BE2C (cell line): ENCODE measurements around the gene ODC1.

Experiments
- DNase-seq: peaks from one replicate; pipeline ENCODE4 v3.0.0-alpha.2; 2020
- H3K27me3 ChIP-seq: fragments of 250-450 bp; sonication (Bioruptor Pico); 2 replicates; pipeline ENCODE4 v1.5.1; 2020; ENCODE audit warnings: mild to moderate bottlenecking
- H3K36me3 ChIP-seq: fragments of 250-450 bp; sonication (Bioruptor Pico); 2 replicates; pipeline ENCODE4 v1.5.1; 2020; ENCODE audit warnings: mild to moderate bottlenecking
- H3K4me1 ChIP-seq: fragments of 250-450 bp; sonication (Bioruptor Pico); 2 replicates; pipeline ENCODE4 v1.5.1; 2020
- H3K4me3 ChIP-seq: 2 replicates; pipeline ENCODE4 v1.5.1; 2011; ENCODE audit warnings: low read depth, low read length
- H3K9me3 ChIP-seq: fragments of 250-450 bp; sonication (Bioruptor Pico); 2 replicates; pipeline ENCODE4 v1.5.1; 2020
- CTCF ChIP-seq: IDR thresholded peaks from 2 replicates; pipeline ENCODE4 v1.5.1; 2012; ENCODE audit warnings: mild to moderate bottlenecking, low read depth, low read length

The ODC1 gene

GRCh38 chr2:10400568-10400977, 47.6 kb downstream of the ODC1 start:
- no peak overlapping the region for H3K4me3 ChIP-seq
- H3K9me3 ChIP-seq: no peaks in the 10 kb centered on the region
- H3K36me3 ChIP-seq: peaks cover 15% of the 10 kb centered on the region
- H3K4me1 ChIP-seq: peaks cover 14% of the 10 kb centered on the region
- H3K27me3 ChIP-seq: no peaks in the 10 kb centered on the region
- no peak for DNase-seq
- TF ChIP-seq CTCF: no peak

- no peak for DNase-seq
- peaks cover 9% of the 10 kb centered on the region for H3K4me1 ChIP-seq
- no peak for TF ChIP-seq CTCF
- H3K4me3 ChIP-seq: no peak overlapping the region
- H3K27me3 ChIP-seq: no peaks in the 10 kb centered on the region
- H3K36me3 ChIP-seq: peaks cover 15% of the 10 kb centered on the region
- H3K9me3 ChIP-seq: no peaks in the 10 kb centered on the region
Observed at GRCh38 chr2:10400002-10400401, 48.1 kb downstream of the ODC1 start.

GRCh38 chr2:10399358-10399757, 48.8 kb downstream of the ODC1 start:
- Histone ChIP-seq H3K27me3 (no peaks in the 10 kb centered on the region), H3K36me3 (peaks cover 15% of the 10 kb centered on the region), H3K9me3 (no peaks in the 10 kb centered on the region), H3K4me1 (peaks cover 4% of the 10 kb centered on the region), H3K4me3 (no peak overlapping the region)
- no peak for DNase-seq
- no peak for TF ChIP-seq CTCF

- no peak overlapping the region for H3K4me3 ChIP-seq
Observed at GRCh38 chr2:10398496-10398895, 49.6 kb downstream of the ODC1 start.

GRCh38 chr2:10397878-10398277, 50.2 kb downstream of the ODC1 start:
- H3K4me3 ChIP-seq: no peak overlapping the region
- no peak for DNase-seq
- H3K27me3 ChIP-seq: no peaks in the 10 kb centered on the region
- TF ChIP-seq CTCF: no peak
- H3K36me3 ChIP-seq: peaks cover 15% of the 10 kb centered on the region
- H3K9me3 ChIP-seq: no peaks in the 10 kb centered on the region
- peaks cover 12% of the 10 kb centered on the region for H3K4me1 ChIP-seq

More at GRCh38 chr2:10398496-10398895, 49.6 kb downstream of the ODC1 start:
- DNase-seq: no peak
- TF ChIP-seq CTCF: no peak
- H3K27me3 ChIP-seq: no peaks in the 10 kb centered on the region
- H3K4me1 ChIP-seq: peaks cover 10% of the 10 kb centered on the region
- H3K9me3 ChIP-seq: no peaks in the 10 kb centered on the region
- peaks cover 15% of the 10 kb centered on the region for H3K36me3 ChIP-seq

GRCh38 chr2:10397297-10397875, 50.7 kb downstream of the ODC1 start:
- no peaks in the 10 kb centered on the region for H3K27me3 ChIP-seq
- no peaks in the 10 kb centered on the region for H3K9me3 ChIP-seq
- peaks cover 17% of the 10 kb centered on the region for H3K4me1 ChIP-seq
- TF ChIP-seq CTCF: no peak
- H3K36me3 ChIP-seq: peaks cover 15% of the 10 kb centered on the region
- DNase-seq: no peak
- H3K4me3 ChIP-seq: no peak overlapping the region
